ENCODE results near the gene SH3PXD2A.
"Not testable (repeated sequence)": the region's sequence is repeated elsewhere in the genome, so short reads cannot be mapped to it uniquely, and the experiment has no call there.

Gene SH3PXD2A

DNA sequence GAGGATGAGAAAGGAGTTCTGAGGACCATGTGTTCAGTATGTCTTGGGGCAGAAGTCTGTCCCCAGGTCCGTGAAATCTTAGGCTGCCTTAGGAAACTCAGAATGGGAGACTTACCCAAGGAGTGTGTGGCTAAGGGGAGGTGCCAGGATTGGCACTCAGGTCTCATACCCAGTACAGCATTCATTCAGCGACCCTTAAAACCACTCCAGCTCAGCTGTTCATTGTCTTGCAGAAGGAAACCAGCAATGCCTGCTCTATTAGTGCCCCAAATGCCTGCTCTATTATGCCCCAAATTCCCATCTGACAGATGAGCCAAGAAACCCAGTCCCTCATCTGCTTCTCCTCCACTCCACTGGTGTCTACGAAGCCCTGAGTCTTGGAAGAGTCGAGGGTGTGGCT, 214.1 kb downstream of the SH3PXD2A start:
- no peak overlapping the region for H3K4me3 ChIP-seq (ENCODE audit: low read length in 2 of 2)
- peaks cover 3 to 6% of the 10 kb centered on the region in 2 donors for H3K36me3 ChIP-seq (ENCODE audit: control insufficient read depth in 2 of 2, insufficient read depth in 2 of 2, low read length in 2 of 2)
- H3K9me3 ChIP-seq (ENCODE audit: control insufficient read depth in 2 of 2, low read length in 2 of 2), result no peaks in the 10 kb centered on the region
- H3K27ac ChIP-seq (ENCODE audit: low read length), result peak overlapping the region; percentile 18
- H3K9ac ChIP-seq (ENCODE audit: low read length in 2 of 2), result no peak overlapping the region
- no peaks in the 10 kb centered on the region for H3K27me3 ChIP-seq (ENCODE audit: control insufficient read depth in 1 of 2, insufficient read depth in 2 of 2, low read length in 2 of 2)
- H3K4me1 ChIP-seq (ENCODE audit: control insufficient read depth, insufficient read depth, low read length), result peaks cover 65% of the 10 kb centered on the region

DNA sequence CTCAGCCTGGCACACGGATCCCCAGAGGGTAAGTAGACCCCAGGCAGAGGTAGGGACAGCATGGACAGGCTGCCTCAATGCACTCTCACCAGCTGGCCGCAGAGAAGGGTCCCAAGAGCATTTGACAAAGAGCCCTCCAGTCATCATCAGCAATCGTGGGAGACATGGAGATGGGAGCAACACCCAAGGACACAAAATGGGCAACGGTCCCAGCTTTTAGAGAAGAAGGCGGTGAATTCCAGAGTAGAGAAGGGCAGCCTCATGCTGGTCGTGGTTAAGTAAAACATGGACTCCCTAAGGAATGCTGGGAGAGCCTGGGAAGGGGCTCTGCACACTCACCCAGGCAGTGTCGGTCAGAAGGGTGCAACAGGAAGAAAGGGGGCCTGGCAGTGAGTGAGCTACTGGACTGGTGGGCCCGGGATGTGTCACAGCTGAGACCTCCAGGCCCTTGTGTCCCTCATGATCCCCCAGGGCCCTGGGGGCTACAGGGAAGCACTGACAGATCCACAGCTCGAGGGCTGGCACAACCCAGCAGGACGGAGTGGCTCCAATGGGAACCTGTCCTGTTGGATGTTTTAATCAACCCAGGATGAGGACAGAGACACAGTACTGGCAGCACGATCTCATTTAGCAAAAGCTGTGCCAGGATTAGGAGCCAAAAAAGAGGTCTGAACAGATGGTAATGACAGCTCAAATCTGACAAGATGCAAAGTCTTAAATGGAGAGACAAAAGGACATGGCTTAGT, 214.8 kb downstream of the SH3PXD2A start:
- H3K4me1 ChIP-seq (ENCODE audit: control insufficient read depth, insufficient read depth, low read length), result peaks cover 66% of the 10 kb centered on the region
- H3K4me3 ChIP-seq (ENCODE audit: low read length in 2 of 2), result no peak overlapping the region
- H3K27me3 ChIP-seq (ENCODE audit: control insufficient read depth in 1 of 2, insufficient read depth in 2 of 2, low read length in 2 of 2), result no peaks in the 10 kb centered on the region
- H3K27ac ChIP-seq (ENCODE audit: low read length), result peak overlapping the region; percentile 18
- peaks cover 3 to 5% of the 10 kb centered on the region in 2 donors for H3K36me3 ChIP-seq (ENCODE audit: control insufficient read depth in 2 of 2, insufficient read depth in 2 of 2, low read length in 2 of 2)
- no peaks in the 10 kb centered on the region for H3K9me3 ChIP-seq (ENCODE audit: control insufficient read depth in 2 of 2, low read length in 2 of 2)
- no peak overlapping the region for H3K9ac ChIP-seq (ENCODE audit: low read length in 2 of 2)

DNA sequence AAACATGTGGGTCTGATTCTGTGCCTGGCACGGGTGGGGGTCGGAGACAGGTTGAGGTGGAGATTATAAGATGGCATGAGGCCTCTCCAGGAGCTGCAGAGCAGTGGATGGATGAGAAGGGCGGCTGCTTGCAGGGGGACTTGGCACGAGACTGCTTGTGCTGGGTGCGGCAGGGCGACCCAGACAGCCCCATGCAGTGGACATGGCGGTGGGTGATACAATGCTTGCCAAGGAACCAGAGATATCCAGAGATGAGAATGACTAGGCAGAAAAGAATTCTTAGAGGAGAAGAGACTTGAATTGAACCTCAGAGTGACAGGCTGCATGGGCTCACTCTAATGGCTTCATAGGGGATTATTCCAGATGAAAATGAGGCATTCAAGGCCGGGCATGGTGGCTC, 216.4 kb downstream of the SH3PXD2A start:
- Histone ChIP-seq H3K4me1 (ENCODE audit: control insufficient read depth, insufficient read depth, low read length) (peaks cover 60% of the 10 kb centered on the region), H3K4me3 (ENCODE audit: low read length in 2 of 2) (no peak overlapping the region), H3K9me3 (ENCODE audit: control insufficient read depth in 2 of 2, low read length in 2 of 2) (no peaks in the 10 kb centered on the region), H3K27ac (ENCODE audit: low read length) (peak overlapping the region; percentile 84), H3K9ac (ENCODE audit: low read length in 2 of 2) (no peak overlapping the region), H3K36me3 (ENCODE audit: control insufficient read depth in 2 of 2, insufficient read depth in 2 of 2, low read length in 2 of 2) (peaks cover 3 to 12% of the 10 kb centered on the region in 2 donors), H3K27me3 (ENCODE audit: control insufficient read depth in 1 of 2, insufficient read depth in 2 of 2, low read length in 2 of 2) (no peaks in the 10 kb centered on the region)

DNA sequence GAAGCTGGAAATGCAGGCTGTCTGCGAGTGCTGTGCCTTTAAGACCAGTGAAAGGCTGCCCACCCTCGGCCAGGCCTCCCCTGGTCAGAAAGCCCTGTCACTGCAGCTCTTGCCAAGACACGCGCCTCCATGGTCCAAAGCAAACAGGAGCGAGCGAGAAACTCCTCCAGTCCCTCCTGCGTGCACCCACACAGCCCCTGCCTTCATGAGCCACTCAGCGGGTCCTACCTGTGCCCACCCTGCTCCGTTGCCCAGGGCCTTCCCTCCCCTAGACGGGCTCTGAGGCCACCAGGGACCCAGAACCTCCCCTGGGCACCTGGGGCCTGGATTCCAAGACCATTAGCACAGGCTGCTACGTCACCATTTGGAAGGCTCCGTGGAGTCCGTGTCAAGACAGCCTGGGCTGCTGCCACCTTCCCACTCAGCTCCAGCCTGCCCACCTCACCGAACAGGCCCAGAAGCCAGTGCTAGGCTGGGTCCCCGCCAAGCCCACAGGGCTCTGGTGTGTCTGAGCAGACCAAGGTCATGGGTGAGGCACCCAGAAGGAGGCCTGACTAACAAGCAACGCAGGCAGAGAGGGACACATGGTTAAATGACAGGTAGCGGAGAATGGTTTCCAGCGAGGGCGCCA, 217.3 kb downstream of the SH3PXD2A start:
- peaks cover 3 to 14% of the 10 kb centered on the region in 2 donors for H3K36me3 ChIP-seq (ENCODE audit: control insufficient read depth in 2 of 2, insufficient read depth in 2 of 2, low read length in 2 of 2)
- H3K9me3 ChIP-seq (ENCODE audit: control insufficient read depth in 2 of 2, low read length in 2 of 2), result no peaks in the 10 kb centered on the region
- peak overlapping the region; percentile 42 to 47 for H3K9ac ChIP-seq (ENCODE audit: low read length in 2 of 2)
- H3K4me3 ChIP-seq (ENCODE audit: low read length in 2 of 2), result peak overlapping the region; percentile 12 to 57
- peak overlapping the region; percentile 84 for H3K27ac ChIP-seq (ENCODE audit: low read length)
- no peaks in the 10 kb centered on the region for H3K27me3 ChIP-seq (ENCODE audit: control insufficient read depth in 1 of 2, insufficient read depth in 2 of 2, low read length in 2 of 2)
- peaks cover 60% of the 10 kb centered on the region for H3K4me1 ChIP-seq (ENCODE audit: control insufficient read depth, insufficient read depth, low read length)

DNA sequence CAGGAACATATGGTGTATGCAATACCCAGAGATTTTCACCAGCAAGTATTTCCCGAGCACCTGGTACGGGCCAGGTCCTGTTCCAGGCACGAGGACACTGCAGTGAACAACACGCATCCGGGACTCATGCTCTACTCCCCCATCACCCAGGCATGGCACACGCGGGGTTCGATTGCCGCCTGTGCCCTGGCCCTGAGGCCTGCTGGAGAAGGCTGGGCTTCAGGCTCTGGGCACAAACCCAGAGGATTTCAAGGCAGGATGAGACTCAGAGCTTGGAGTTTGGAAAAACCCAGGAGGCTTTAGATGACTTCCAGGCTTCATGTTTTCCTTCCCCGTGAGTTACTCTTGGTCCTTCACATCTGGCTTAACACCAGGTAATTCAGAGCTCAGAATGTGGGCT, 218.4 kb downstream of the SH3PXD2A start:
- H3K9ac ChIP-seq (ENCODE audit: low read length in 2 of 2), result peak overlapping the region in 1 of 2 donors; percentile 29

DNA sequence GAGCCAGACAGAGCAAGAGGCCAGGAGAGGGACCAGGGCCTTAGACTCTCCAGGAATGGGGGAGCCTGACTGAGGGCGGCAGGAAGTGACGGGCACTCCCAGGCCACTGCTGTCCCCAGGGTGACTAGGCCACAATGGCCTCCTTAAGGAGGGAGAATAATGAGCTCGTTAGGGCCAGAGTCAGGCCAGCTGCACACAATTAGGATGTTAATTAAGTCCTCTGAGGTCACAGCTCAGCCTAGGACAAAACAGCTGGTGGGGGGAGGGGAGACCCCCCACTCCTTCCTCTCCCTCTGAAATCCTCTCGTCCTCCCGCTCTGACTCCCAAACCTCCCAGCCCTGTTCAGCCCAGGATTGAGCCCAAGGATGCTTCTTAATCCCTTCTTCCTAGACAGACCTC, 218.9 kb downstream of the SH3PXD2A start:
- H3K27me3 ChIP-seq (ENCODE audit: control insufficient read depth in 1 of 2, insufficient read depth in 2 of 2, low read length in 2 of 2), result no peaks in the 10 kb centered on the region
- H3K4me3 ChIP-seq (ENCODE audit: low read length in 2 of 2), result no peak overlapping the region
- peaks cover 0 to 19% of the 10 kb centered on the region in 2 donors for H3K36me3 ChIP-seq (ENCODE audit: control insufficient read depth in 2 of 2, insufficient read depth in 2 of 2, low read length in 2 of 2)
- H3K9me3 ChIP-seq (ENCODE audit: control insufficient read depth in 2 of 2, low read length in 2 of 2), result no peaks in the 10 kb centered on the region
- H3K4me1 ChIP-seq (ENCODE audit: control insufficient read depth, insufficient read depth, low read length), result peaks cover 51% of the 10 kb centered on the region
- H3K27ac ChIP-seq (ENCODE audit: low read length), result peak overlapping the region; percentile 84
- no peak overlapping the region for H3K9ac ChIP-seq (ENCODE audit: low read length in 2 of 2)

More for the DNA sequence above, 218.4 kb downstream of the SH3PXD2A start:
- Histone ChIP-seq H3K4me3 (ENCODE audit: low read length in 2 of 2) (no peak overlapping the region), H3K27ac (ENCODE audit: low read length) (peak overlapping the region; percentile 84), H3K4me1 (ENCODE audit: control insufficient read depth, insufficient read depth, low read length) (peaks cover 51% of the 10 kb centered on the region), H3K27me3 (ENCODE audit: control insufficient read depth in 1 of 2, insufficient read depth in 2 of 2, low read length in 2 of 2) (no peaks in the 10 kb centered on the region), H3K36me3 (ENCODE audit: control insufficient read depth in 2 of 2, insufficient read depth in 2 of 2, low read length in 2 of 2) (peaks cover 0 to 15% of the 10 kb centered on the region in 2 donors), H3K9me3 (ENCODE audit: control insufficient read depth in 2 of 2, low read length in 2 of 2) (no peaks in the 10 kb centered on the region)

DNA sequence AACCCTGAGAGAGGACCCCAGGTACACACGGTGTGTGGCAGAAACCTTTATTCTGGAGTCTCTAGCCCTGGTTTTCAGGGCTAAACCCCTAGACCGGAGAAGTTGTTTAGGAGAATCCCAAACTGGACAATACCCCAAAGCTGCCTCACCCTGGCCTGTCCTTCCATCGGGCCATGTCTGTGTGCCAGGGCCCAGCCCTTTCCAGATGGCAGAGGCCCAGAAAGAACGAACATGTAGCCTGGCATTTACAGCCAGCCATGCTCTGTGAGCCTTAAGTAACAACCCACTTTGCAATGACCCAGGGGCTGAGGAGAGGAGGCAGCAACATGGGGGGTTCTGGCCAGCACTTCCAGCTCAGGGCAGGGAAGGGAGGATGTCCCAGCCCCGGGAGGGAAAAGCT, 219.8 kb downstream of the SH3PXD2A start:
- H3K9ac ChIP-seq (ENCODE audit: low read length in 2 of 2), result no peak overlapping the region
- H3K27me3 ChIP-seq (ENCODE audit: control insufficient read depth in 1 of 2, insufficient read depth in 2 of 2, low read length in 2 of 2), result no peaks in the 10 kb centered on the region
- H3K36me3 ChIP-seq (ENCODE audit: control insufficient read depth in 2 of 2, insufficient read depth in 2 of 2, low read length in 2 of 2), result peaks cover 0 to 22% of the 10 kb centered on the region in 2 donors
- peaks cover 42% of the 10 kb centered on the region for H3K4me1 ChIP-seq (ENCODE audit: control insufficient read depth, insufficient read depth, low read length)
- H3K4me3 ChIP-seq (ENCODE audit: low read length in 2 of 2), result no peak overlapping the region
- no peaks in the 10 kb centered on the region for H3K9me3 ChIP-seq (ENCODE audit: control insufficient read depth in 2 of 2, low read length in 2 of 2)
- H3K27ac ChIP-seq (ENCODE audit: low read length), result no peak overlapping the region

DNA sequence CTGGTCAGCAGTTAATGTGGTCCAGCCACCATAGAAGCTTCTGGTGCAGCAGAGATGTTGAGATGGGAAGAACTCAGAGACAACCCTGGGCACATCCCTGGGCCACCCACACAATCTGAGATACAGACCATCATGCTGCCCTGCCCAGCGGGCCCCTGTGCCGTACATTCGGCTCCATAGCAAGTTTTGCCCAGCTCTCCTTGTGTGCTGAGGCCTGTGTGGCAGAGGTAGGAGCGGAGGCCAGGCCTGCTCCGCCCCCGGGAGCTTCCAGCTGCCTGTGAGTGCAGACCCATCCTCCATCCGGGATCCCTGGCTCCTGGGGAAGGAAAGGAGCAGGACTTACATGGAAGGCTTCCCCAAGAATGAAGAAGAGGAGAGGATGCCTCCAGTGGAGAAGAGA, 221.5 kb downstream of the SH3PXD2A start:
- no peak overlapping the region for H3K4me3 ChIP-seq (ENCODE audit: low read length in 2 of 2)
- no peak overlapping the region for H3K27ac ChIP-seq (ENCODE audit: low read length)
- peaks cover 39% of the 10 kb centered on the region for H3K4me1 ChIP-seq (ENCODE audit: control insufficient read depth, insufficient read depth, low read length)
- no peak overlapping the region for H3K9ac ChIP-seq (ENCODE audit: low read length in 2 of 2)
- no peaks in the 10 kb centered on the region for H3K9me3 ChIP-seq (ENCODE audit: control insufficient read depth in 2 of 2, low read length in 2 of 2)
- peaks cover 0 to 25% of the 10 kb centered on the region in 2 donors for H3K36me3 ChIP-seq (ENCODE audit: control insufficient read depth in 2 of 2, insufficient read depth in 2 of 2, low read length in 2 of 2)
- no peaks in the 10 kb centered on the region for H3K27me3 ChIP-seq (ENCODE audit: control insufficient read depth in 1 of 2, insufficient read depth in 2 of 2, low read length in 2 of 2)

DNA sequence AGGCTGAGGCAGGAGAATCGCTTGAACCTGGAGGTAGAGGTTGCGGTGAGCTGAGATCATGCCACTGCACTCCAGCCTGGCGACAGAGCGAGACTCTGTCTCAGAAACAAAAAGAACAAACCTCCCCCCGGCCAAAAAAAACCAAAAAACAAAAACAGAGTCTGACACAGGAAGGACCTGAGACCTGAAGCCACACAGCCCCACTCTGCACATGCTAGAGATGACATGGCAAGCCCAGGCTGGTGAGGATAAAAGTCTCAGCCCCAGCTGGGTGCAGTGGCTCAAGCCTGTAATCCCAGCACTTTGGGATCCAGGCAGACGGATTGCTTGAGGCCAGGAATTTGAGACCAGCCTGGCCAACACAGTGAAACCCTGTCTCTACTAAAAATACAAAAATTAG, 222.5 kb downstream of the SH3PXD2A start:
- not testable (repeated sequence) for H3K27ac ChIP-seq (ENCODE audit: low read length); H3K9ac ChIP-seq (ENCODE audit: low read length in 2 of 2); H3K9me3 ChIP-seq (ENCODE audit: control insufficient read depth in 2 of 2, low read length in 2 of 2); H3K4me3 ChIP-seq (ENCODE audit: low read length in 2 of 2); H3K27me3 ChIP-seq (ENCODE audit: control insufficient read depth in 1 of 2, insufficient read depth in 2 of 2, low read length in 2 of 2)
- Histone ChIP-seq H3K4me1 (ENCODE audit: control insufficient read depth, insufficient read depth, low read length) (peaks cover 29% of the 10 kb centered on the region), H3K36me3 (ENCODE audit: control insufficient read depth in 2 of 2, insufficient read depth in 2 of 2, low read length in 2 of 2) (peaks cover 0 to 27% of the 10 kb centered on the region in 2 donors)

DNA sequence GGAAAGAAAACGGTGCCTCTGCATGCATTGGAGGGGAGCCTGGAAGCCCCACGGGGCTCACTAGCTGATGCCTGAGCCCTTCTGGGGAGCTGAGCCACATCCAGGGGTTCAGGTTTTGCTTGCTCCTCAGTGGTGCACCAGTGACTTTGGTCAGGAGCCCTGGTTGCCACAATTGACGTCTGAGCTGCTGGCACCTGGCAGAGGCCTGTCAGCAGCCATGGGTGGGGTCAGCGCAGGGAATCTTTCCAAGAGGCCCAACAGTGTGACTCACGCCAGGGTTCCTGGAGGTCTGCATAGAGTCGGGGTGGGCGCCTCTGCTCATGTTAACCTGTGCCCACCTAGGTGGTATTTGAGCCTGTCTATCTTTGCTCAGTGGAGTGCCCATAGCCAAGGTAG, 223.1 kb downstream of the SH3PXD2A start:
- peaks cover 23% of the 10 kb centered on the region for H3K4me1 ChIP-seq (ENCODE audit: control insufficient read depth, insufficient read depth, low read length)
- H3K27ac ChIP-seq (ENCODE audit: low read length), result no peak overlapping the region
- H3K9me3 ChIP-seq (ENCODE audit: control insufficient read depth in 2 of 2, low read length in 2 of 2), result no peaks in the 10 kb centered on the region
- no peaks in the 10 kb centered on the region for H3K27me3 ChIP-seq (ENCODE audit: control insufficient read depth in 1 of 2, insufficient read depth in 2 of 2, low read length in 2 of 2)
- no peak overlapping the region for H3K9ac ChIP-seq (ENCODE audit: low read length in 2 of 2)
- H3K4me3 ChIP-seq (ENCODE audit: low read length in 2 of 2), result no peak overlapping the region
- H3K36me3 ChIP-seq (ENCODE audit: control insufficient read depth in 2 of 2, insufficient read depth in 2 of 2, low read length in 2 of 2), result peaks cover 5 to 33% of the 10 kb centered on the region in 2 donors

DNA sequence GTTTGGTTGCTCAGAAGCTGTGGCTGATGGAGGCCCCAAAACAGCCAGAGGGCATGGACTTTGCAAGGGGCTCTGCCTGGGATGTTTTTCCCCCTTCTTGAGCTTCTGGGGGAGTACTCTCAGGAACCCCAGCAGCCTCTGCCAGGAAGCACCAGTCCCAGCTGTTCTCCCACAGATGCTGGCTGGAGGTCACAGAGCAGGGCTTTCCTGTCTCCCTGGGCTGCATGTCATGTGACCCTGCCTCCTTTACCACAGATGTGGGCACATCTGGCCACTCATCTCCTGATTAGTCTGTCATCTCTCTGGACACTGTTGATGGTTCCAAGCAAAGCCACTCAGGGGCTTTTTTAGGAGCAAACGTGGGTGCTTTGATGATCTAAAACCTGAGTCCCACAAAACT, 225.2 kb downstream of the SH3PXD2A start:
- Histone ChIP-seq H3K36me3 (ENCODE audit: control insufficient read depth in 2 of 2, insufficient read depth in 2 of 2, low read length in 2 of 2) (peaks cover 21 to 50% of the 10 kb centered on the region in 2 donors), H3K27ac (ENCODE audit: low read length) (no peak overlapping the region), H3K4me1 (ENCODE audit: control insufficient read depth, insufficient read depth, low read length) (peaks cover 16% of the 10 kb centered on the region)

More for the DNA sequence above, 225.2 kb downstream of the SH3PXD2A start:
- Histone ChIP-seq H3K27me3 (ENCODE audit: control insufficient read depth in 1 of 2, insufficient read depth in 2 of 2, low read length in 2 of 2) (no peaks in the 10 kb centered on the region), H3K9ac (ENCODE audit: low read length in 2 of 2) (peak overlapping the region in 1 of 2 donors; percentile 5), H3K9me3 (ENCODE audit: control insufficient read depth in 2 of 2, low read length in 2 of 2) (no peaks in the 10 kb centered on the region), H3K4me3 (ENCODE audit: low read length in 2 of 2) (no peak overlapping the region)
